ENCODE data around the gene PMM2.

GRCh38 chr16:8832717-8833105 is 35.1 kb downstream of the PMM2 start:
- TF ChIP-seq CTCF (conservative IDR thresholded peaks at IDR 0.05; ENCODE audit: low read length), result no peak
- no peak for TF ChIP-seq EZH2phosphoT487 (IDR thresholded peaks at IDR 0.05; ENCODE audit: borderline replicate concordance)

Data from Loucy (cell line).